HG03103 (cell line): ENCODE results near the gene VEGFA.

Experiments used
- ATAC-seq: cut with Tn5 transposase; IDR thresholded peaks from one replicate; pipeline ENCODE4 v1.9.1; 2021; ENCODE audit warnings: low read depth; ENCODE audit not compliant: unreplicated experiment

VEGFA gene

DNA sequence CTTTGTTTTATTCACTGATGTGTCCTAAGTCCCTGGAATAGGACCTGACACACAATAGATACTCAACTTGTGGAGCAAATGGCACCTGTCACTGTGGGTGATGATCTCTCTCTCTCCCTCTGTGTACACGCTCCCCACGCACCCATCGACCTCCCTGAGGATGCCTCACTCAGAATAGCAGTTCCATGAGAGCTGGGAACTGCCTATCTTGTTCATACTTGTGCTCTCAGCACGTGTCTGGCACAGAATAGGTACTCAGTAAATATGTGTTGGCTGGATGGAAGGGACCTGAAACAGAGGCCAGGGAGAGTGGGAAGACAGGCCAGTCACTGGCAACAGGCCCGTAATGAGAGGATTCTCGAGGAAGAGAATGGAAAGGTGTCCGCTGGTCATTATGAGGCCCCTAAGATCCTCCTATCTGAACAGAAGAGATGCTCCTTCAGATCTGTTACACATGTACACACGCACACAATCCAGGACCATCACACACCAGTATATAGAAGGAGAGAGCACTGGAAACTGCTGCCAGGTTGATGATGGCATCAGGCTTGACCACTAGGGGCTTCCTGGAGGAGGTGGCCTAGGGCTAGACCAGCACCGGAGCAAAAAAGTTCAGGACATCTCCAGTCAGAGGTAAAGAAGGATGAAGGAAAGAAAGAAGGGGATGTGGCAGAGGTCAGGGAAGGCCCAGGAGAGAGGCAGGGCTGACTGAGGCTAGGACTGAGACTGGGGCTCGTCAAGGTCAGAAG, 30.9 kb downstream of the VEGFA start:
- ATAC-seq: no peak

DNA sequence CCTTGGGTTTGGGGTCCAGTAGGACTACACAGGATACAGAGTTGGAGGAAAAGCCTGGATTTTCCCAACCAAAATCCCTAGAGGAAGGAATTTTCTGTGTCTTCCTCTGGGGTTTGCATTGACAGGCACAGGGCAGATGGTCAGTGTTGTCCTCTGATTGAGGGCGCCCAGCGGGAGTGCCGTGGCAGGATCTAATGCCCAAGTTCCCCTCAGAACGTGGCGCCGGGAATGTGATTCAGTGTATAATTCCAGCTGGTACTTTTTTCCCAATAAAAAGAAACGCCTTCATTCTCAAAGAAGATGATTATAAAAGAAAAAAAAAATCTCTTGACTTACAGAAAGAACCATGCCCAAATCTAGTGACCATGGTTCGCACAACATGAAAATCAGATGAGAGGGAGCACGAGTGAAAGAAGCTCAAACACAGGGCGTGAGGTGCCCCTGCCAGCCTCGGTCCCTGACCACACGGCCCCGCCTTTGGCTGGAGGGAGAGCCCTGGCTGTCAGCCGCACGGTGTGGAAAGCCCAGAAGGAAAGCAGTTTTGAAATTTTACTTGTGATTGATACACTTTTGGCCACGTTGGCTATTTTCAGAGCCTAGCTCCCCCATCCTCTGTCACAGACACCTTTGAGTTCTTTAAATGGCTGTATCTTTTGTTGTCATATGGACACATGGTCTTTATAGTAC, 31.6 kb downstream of the VEGFA start:
- ATAC-seq: no peak

GRCh38 chr6:43803055-43803782, 33.2 kb downstream of the VEGFA start:
- ATAC-seq: no peak

DNA sequence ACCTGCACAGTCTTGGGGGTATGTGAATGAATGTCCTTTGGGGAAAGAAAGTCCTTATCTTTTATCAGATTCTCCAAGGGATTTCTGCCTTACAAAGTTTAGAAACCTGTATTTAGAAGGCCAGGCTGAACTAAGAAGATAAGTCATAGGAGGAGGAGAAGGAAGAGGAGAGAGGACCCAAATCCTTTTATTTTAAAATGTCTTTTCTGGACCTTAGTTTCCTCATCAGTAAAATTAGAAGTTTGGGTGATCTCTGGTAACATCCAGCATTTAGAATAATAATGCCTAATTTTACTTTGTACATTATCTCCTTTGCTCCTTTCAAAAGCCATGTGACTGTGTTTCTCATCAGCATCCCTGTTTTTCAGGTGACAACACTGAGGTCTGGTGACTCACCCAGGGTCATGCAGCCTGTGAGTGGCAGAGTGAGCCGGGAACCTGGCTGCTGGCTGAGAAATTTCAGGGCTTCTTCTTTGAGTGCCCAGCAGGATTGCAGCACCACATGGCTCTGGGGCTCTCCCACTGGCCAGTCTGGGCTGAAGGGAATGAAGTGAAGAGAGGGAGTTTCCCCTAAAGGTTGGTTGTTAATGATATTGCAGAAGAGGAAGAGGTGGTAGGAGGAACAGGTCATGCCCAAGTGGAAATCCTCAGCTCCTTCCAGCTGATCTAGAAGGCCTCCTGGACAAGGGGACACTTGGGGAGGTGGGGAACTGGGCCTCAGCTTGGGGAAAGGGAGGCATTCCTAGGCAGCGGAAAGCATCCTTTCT, 34.0 kb downstream of the VEGFA start:
- ATAC-seq: no peak

GRCh38 chr6:43804550-43805223, 34.7 kb downstream of the VEGFA start:
- no peak for ATAC-seq

DNA sequence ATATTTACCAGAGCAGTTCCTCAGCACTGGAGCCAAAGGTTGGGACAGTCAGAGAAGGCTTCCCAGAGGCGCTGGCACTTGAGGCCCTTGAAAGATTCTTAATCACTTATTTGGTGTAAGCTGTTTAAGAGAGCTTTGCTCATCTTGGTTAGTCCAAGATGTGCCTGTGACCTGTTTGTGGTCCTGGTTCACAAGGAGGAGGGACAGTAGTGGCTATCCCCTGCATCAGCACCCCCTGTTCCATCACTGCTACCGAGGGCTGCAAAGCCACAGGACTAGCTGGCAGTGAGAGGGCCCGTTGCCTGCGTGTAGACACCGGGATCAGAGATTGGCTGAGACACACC, 35.7 kb downstream of the VEGFA start:
- no peak for ATAC-seq

DNA sequence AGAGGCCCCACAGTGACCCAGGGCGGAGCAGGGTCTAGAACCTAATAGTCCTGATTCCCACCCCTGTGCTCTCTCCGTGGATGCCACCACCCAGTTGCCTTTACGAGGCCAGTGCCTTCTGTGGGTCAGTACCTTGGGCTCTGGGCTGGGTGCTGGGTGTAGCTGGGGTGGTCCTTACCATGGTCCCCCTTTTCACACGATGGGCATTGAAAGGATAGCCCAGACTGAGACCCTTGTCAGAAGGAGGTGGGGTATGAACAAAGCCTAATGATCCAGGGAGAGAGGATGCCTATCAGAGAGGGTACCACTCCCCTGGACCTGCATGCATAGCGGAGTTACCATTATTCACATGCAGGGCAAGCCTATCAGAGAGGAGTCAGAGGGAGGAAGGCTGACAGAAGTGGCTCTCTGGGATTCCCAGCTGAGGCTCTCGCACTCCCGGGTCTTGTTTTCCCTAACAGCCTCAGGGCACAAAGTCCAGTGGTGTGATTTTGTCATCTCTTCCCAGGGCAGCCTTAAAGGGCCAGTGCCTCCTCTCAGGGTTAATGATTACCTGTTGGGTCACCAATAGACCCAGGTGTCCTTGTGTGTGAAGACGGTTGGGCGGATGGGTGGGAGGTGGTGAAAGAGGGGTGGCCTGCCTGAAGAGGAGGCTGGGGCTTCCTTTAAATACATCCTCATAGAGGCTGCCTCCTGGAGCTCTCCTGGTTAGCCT, 36.2 kb downstream of the VEGFA start:
- no peak for ATAC-seq

DNA sequence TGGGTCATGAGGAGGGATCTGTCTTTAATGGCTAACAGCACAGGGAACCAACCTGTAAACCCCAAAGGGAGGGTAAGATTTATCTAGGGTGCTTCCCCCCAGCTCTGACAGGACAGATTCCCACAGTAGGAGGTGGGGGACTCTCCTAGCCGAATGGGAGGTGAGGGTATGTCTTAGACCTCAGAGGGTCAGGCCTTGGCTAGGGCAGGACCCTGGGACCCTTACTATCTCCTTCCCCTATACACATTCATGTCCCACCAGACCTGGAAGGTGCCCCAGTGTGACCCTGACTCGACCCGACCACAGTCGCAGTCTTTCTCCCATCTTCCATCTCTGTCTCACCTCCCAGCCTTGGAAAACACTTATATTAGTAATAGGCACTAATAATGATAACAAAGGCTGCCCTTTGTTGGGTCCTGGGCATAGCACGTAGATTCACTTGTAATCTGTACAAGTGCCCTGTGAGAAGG, 36.8 kb downstream of the VEGFA start:
- ATAC-seq: no peak

GRCh38 chr6:43807228-43808061, 37.4 kb downstream of the VEGFA start:
- no peak for ATAC-seq

DNA sequence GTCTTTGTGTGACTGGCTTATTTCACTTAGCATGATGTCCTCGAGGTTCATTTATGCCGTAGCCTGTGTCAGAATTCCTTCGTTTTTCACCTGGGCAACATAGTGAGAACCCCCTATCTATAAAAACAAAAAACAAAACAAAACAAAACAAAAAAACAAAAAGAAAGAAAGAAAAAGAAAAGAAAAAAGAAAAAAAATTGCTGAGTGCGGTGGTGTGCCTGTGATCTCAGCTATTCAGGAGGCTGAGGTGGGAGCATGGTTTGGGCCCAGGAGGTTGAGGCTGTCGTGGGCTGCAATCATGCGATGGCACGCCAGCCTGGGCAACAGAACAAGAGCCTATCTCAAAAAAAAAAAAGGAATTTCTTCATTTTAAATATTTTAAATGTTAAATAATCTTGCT, 38.4 kb downstream of the VEGFA start:
- no peak for ATAC-seq

DNA sequence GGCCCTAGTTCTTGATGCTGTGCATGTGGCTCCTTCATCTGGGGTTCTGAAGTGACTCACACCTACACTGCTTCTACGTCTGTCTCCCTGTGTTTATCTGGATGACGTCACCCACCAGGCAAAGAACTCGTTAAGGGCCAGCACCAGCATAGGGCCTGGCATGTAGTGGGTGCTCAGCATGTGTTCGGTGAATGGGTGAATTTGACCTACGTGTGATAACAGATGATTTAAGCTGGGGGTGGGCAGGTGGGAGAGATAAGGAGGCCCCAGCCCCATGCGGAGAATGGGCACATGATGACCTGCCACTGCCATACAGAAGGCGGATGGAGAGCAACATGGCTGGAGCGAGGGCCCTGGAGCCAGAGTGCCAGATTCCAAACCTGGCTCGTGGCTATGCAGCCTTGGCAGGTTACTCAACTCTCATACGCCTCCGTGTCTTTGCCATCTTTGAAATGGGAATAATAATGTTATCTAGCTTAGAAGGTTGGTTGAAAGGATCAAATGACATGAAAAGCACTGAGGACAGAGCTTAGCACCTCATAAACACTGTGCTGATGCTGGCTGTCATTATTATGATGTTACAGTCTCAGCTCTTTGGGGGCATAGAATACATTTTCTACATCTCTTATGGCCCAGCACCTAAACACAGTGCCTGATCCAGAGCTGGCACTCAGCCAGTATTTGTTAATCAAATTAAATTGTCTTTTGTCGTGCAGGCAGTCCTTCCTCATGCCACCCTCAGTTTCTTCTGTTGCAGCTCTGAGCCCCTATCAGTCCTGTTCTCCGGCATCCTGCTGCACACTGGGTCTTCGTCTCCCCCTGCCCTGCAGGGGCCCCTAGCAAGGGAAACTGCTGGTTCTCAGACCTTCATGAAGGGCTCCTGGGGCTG, 39.6 kb downstream of the VEGFA start:
- no peak for ATAC-seq

- no peak for ATAC-seq
Observed at GRCh38 chr6:43810965-43811732, 41.1 kb downstream of the VEGFA start.

DNA sequence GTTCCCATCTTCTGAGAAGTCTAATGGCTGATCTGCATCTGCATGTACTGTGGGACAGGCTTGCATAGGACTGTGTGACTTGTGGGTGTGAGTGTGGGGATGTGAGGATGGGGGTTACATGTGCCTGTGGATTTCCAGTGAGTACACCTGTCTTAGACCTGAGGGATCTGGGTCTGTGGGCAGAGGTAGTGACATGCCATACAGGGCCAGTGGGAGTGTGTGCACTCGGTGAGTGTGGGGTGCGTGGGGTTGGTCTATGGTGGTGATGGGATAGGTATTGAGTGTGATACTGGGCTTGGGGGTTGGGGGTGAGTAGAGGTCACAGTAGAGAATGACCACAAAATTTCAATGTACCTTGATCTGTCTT, 41.7 kb downstream of the VEGFA start:
- no peak for ATAC-seq

- ATAC-seq: no peak
Observed at GRCh38 chr6:43812850-43813578, 43.0 kb downstream of the VEGFA start.

DNA sequence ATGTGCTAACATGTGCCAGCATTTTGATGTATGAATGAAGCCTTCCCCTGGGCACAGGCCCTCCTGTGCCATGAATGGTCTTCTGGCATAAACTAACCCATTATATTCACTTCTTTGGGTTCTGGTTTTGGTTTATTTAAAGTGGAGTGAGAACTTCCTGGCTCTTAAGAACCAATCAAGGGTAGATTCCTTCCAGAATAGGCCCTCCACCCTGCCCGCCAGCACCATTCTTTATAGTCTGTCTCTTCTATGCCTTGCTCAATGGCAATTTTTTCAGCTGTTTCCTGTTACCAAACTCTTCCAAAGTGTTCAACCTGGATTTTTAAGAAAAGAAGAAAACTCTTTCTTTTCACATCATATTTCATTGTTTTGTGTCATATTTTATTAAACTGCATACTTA, 44.1 kb downstream of the VEGFA start:
- no peak for ATAC-seq

DNA sequence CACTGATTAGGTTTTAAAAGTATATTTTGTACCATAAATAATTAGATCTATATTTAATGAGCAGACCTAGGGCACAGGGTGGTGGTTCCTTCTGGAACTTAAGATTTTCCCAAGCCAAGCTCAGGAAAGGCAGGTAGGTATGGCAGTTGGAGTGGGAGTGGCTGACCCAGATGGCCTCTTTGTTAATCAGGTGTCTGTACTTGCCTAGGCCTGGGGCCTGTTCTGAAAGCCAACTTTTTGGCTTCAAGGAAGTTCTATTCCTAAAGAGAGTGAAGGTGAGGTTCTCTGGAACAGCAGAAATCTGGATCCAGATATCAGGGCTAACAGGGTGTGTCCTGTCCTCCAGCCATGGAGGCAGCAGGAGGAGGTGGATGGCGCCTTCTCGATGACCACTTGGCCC, 44.9 kb downstream of the VEGFA start:
- ATAC-seq: no peak

GRCh38 chr6:43817192-43817591, 47.2 kb downstream of the VEGFA start:
- no peak for ATAC-seq
